H9 (cell line): ENCODE measurements around the gene IDUA. TPM values are rescaled to one million over a fixed set of nuclear protein-coding genes. Genes with fewer than 3 reads are reported as not detected.

ENCODE experiments used
- DNase-seq: peaks from one replicate; pipeline ENCODE4 v3.0.0-alpha.2; 2017
- H2AFZ ChIP-seq: one replicate; pipeline ENCODE4 v1.6.1; 2013; ENCODE audit warnings: mild to moderate bottlenecking, low read length, control low read depth, moderate library complexity
- H2AK5ac ChIP-seq: 2 replicates; pipeline ENCODE4 v1.6.1; 2013; ENCODE audit warnings: low read length, control low read depth, mixed read lengths; ENCODE audit not compliant: insufficient read length
- H2BK120ac ChIP-seq: one replicate; pipeline ENCODE4 v1.6.1; 2013; ENCODE audit warnings: low read depth, mild to moderate bottlenecking, low read length, control low read depth, inconsistent platforms; ENCODE audit not compliant: poor library complexity, severe bottlenecking
- H2BK12ac ChIP-seq: 2 replicates; pipeline ENCODE4 v1.6.1; 2013; ENCODE audit warnings: low read length, control low read depth, mixed read lengths, low read depth; ENCODE audit not compliant: insufficient read length
- H2BK15ac ChIP-seq: 2 replicates; pipeline ENCODE4 v1.6.1; 2013; ENCODE audit warnings: low read depth, low read length, control low read depth
- H2BK20ac ChIP-seq: one replicate; pipeline ENCODE4 v1.6.1; 2013; ENCODE audit warnings: low read depth, mild to moderate bottlenecking, low read length, control low read depth, inconsistent platforms; ENCODE audit not compliant: poor library complexity, severe bottlenecking
- H2BK5ac ChIP-seq: 2 replicates; pipeline ENCODE4 v1.6.1; 2013; ENCODE audit warnings: low read length, control low read depth, mixed read lengths; ENCODE audit not compliant: insufficient read length
- H3K14ac ChIP-seq: 2 replicates; pipeline ENCODE4 v1.6.1; 2013; ENCODE audit warnings: low read length, control low read depth; ENCODE audit not compliant: insufficient read depth
- H3K18ac ChIP-seq: 2 replicates; pipeline ENCODE4 v1.6.1; 2013; ENCODE audit warnings: low read depth, mild to moderate bottlenecking, mixed read lengths, low read length, control low read depth; ENCODE audit not compliant: insufficient read length
- H3K23ac ChIP-seq: 2 replicates; pipeline ENCODE4 v1.6.1; 2013; ENCODE audit warnings: low read length, control low read depth, mixed read lengths, low read depth; ENCODE audit not compliant: insufficient read length
- H3K23me2 ChIP-seq: 2 replicates; pipeline ENCODE4 v1.6.1; 2013; ENCODE audit warnings: low read depth, mild to moderate bottlenecking, mixed read lengths, low read length, control low read depth; ENCODE audit not compliant: insufficient read length, poor library complexity, severe bottlenecking
- H3K27ac ChIP-seq: 2 replicates; pipeline ENCODE4 v1.5.1; 2013; ENCODE audit warnings: low read length, control low read depth, mixed read lengths, low read depth; ENCODE audit not compliant: insufficient read length
- H3K27me3 ChIP-seq: 2 replicates; pipeline ENCODE4 v1.6.1; 2013; ENCODE audit warnings: low read length, control low read depth, inconsistent platforms; ENCODE audit not compliant: insufficient read depth
- H3K4ac ChIP-seq: 2 replicates; pipeline ENCODE4 v1.6.1; 2013; ENCODE audit warnings: low read depth, mild to moderate bottlenecking, control low read depth, inconsistent platforms, low read length, moderate library complexity
- H3K4me1 ChIP-seq: 2 replicates; pipeline ENCODE4 v1.6.1; 2013; ENCODE audit warnings: low read length, control low read depth, inconsistent platforms; ENCODE audit not compliant: insufficient read depth
- H3K4me2 ChIP-seq: 2 replicates; pipeline ENCODE4 v1.6.1; 2013; ENCODE audit warnings: low read length, control low read depth, mixed read lengths; ENCODE audit not compliant: insufficient read length, insufficient read depth
- H3K56ac ChIP-seq: 2 replicates; pipeline ENCODE4 v1.6.1; 2013; ENCODE audit warnings: low read depth, mild to moderate bottlenecking, mixed read lengths, low read length, control low read depth; ENCODE audit not compliant: insufficient read length
- H3K79me1 ChIP-seq: 2 replicates; pipeline ENCODE4 v1.6.1; 2013; ENCODE audit warnings: low read depth, mild to moderate bottlenecking, moderate library complexity, low read length, control low read depth, inconsistent platforms; ENCODE audit not compliant: insufficient read depth, poor library complexity, severe bottlenecking
- H3K79me2 ChIP-seq: 2 replicates; pipeline ENCODE4 v1.6.1; 2013; ENCODE audit warnings: low read length, control low read depth, inconsistent platforms; ENCODE audit not compliant: insufficient read depth
- H3K9ac ChIP-seq: 2 replicates; pipeline ENCODE4 v1.6.1; 2013; ENCODE audit warnings: low read length, control low read depth, mixed read lengths; ENCODE audit not compliant: insufficient read length; ENCODE audit errors: extremely low read depth
- H3K9me3 ChIP-seq: one replicate; pipeline ENCODE4 v1.6.1; 2013; ENCODE audit warnings: low read depth, low read length, inconsistent platforms; ENCODE audit not compliant: control insufficient read depth
- H3T11ph ChIP-seq: one replicate; pipeline ENCODE4 v1.6.1; 2013; ENCODE audit warnings: mild to moderate bottlenecking, low read length, control low read depth, inconsistent platforms
- H4K20me1 ChIP-seq: one replicate; pipeline ENCODE4 v1.6.1; 2013; ENCODE audit not compliant: control insufficient read depth, insufficient read length, insufficient read depth
- H4K5ac ChIP-seq: 2 replicates; pipeline ENCODE4 v1.6.1; 2013; ENCODE audit warnings: low read depth, mild to moderate bottlenecking, mixed read lengths, low read length, control low read depth; ENCODE audit not compliant: insufficient read length
- H4K8ac ChIP-seq: replicated peaks from 2 replicates; pipeline ENCODE4 v1.6.1; 2013; ENCODE audit warnings: low read length, control low read depth, mixed read lengths, low read depth; ENCODE audit not compliant: insufficient read length
- H4K91ac ChIP-seq: 2 replicates; pipeline ENCODE4 v1.6.1; 2013; ENCODE audit warnings: low read depth, mild to moderate bottlenecking, moderate library complexity, mixed read lengths, low read length, control low read depth; ENCODE audit not compliant: insufficient read length
- H3K27ac Mint-ChIP-seq, 3 experiments: 2 replicates in 2 of 3; 3 replicates in 1 of 3; pipeline ENCODE4 v1.8.0; 2020 to 2021; ENCODE audit warnings: mixed read lengths in 3 of 3, mild to moderate bottlenecking in 1 of 3, moderate library complexity in 1 of 3
- H3K27me3 Mint-ChIP-seq: 2 replicates; pipeline ENCODE4 v1.8.0; 2021; ENCODE audit warnings: low read depth, mild to moderate bottlenecking, moderate library complexity, mixed read lengths
- H3K36me3 Mint-ChIP-seq, 3 experiments: 2 replicates in 2 of 3; 3 replicates in 1 of 3; pipeline ENCODE4 v1.8.0; 2020 to 2021; ENCODE audit warnings: low read depth in 3 of 3, mixed read lengths in 3 of 3; ENCODE audit not compliant: insufficient read depth in 1 of 3
- H3K4me1 Mint-ChIP-seq, 2 experiments: 2 replicates each; pipeline ENCODE4 v1.8.0; 2020; ENCODE audit warnings: mixed read lengths in 2 of 2
- H3K4me3 Mint-ChIP-seq, 2 experiments: 2 replicates in 1 of 2; 3 replicates in 1 of 2; pipeline ENCODE4 v1.8.0; 2020 to 2021; ENCODE audit warnings: mild to moderate bottlenecking in 2 of 2, mixed read lengths in 2 of 2, moderate library complexity in 1 of 2
- H3K9me3 Mint-ChIP-seq, 2 experiments: 2 replicates in 1 of 2; 3 replicates in 1 of 2; pipeline ENCODE4 v1.8.0; 2020; ENCODE audit warnings: mild to moderate bottlenecking in 2 of 2, mixed read lengths in 2 of 2, moderate library complexity in 1 of 2
- CTCF ChIP-seq: fragments of 200-600 bp; sonication (generic); conservative IDR thresholded peaks from 3 replicates; pipeline ENCODE4 v1.8.0; 2021; ENCODE audit warnings: antibody characterized with exemption, mild to moderate bottlenecking
- WGBS: extraction: QIAGEN DNeasy Blood & Tissue Kit; methylation state at CpG from one replicate; pipeline ENCODE4 v1.1.7; 2013; ENCODE audit warnings: missing lambda C conversion rate, low lambda C conversion rate, mixed read lengths; ENCODE audit not compliant: insufficient read length; ENCODE audit errors: extremely low coverage; 5-methylcytosine and 5-hydroxymethylcytosine counted together
- total RNA-seq: library from RNA; stranded (reverse); gene quantifications from 2 replicates; pipeline ENCODE4 v1.2.1, GENCODE V29; 2021

Gene IDUA
- total RNA-seq, 1 experiment from 2014 or later = 14.5 TPM

- Histone ChIP-seq H4K8ac (no peak overlapping the region), H3T11ph (no peak overlapping the region), H2BK120ac (no peak overlapping the region), H3K9ac (no peak overlapping the region), H3K4me2 (peak overlapping the region; percentile 69), H3K4me1 (no peaks in the 10 kb centered on the region), H2AK5ac (no peak overlapping the region), H3K27ac (no peak overlapping the region), H3K27me3 (peaks cover 22% of the 10 kb centered on the region; the same call in 1 of the 2 replicates), H2BK15ac (no peak overlapping the region), H4K91ac (no peak overlapping the region), H4K5ac (no peak overlapping the region), H2BK20ac (no peak overlapping the region), H3K14ac (no peak overlapping the region), H3K4ac (no peak overlapping the region), H3K79me2 (no peaks in the 10 kb centered on the region), H3K23ac (no peak overlapping the region), H3K9me3 (no peaks in the 10 kb centered on the region), H4K20me1 (no peaks in the 10 kb centered on the region), H3K56ac (no peak overlapping the region), H3K23me2 (peaks cover 14% of the 10 kb centered on the region), H3K18ac (no peak overlapping the region), H2AFZ (no peak overlapping the region), H3K79me1 (no peaks in the 10 kb centered on the region), H2BK5ac (no peak overlapping the region), H2BK12ac (no peak overlapping the region)
- peak overlapping the region; percentile 54 to 76 for H3K4me3 Mint-ChIP-seq
- WGBS = no CpG with 5 or more reads among the region's 36 CpGs
- peaks cover 11 to 12% of the 10 kb centered on the region in 2 experiments for H3K4me1 Mint-ChIP-seq
- peaks cover 3 to 13% of the 10 kb centered on the region in 2 experiments; a peak in 4 of 5 replicates for H3K9me3 Mint-ChIP-seq
- H3K36me3 Mint-ChIP-seq = peaks cover 0 to 4% (median 0%) of the 10 kb centered on the region in 3 experiments; a peak in 2 of 7 replicates
- peaks cover 48% of the 10 kb centered on the region for H3K27me3 Mint-ChIP-seq
- TF ChIP-seq CTCF = no peak
- DNase-seq = peak; percentile 62
- no peak overlapping the region; a peak in 1 of 7 replicates for H3K27ac Mint-ChIP-seq
These were observed 23.7 kb downstream of the IDUA start for GRCh38 chr4:1010395-1011021.
